ENCODE results near the gene TM4SF4.

The TM4SF4 gene

DNA sequence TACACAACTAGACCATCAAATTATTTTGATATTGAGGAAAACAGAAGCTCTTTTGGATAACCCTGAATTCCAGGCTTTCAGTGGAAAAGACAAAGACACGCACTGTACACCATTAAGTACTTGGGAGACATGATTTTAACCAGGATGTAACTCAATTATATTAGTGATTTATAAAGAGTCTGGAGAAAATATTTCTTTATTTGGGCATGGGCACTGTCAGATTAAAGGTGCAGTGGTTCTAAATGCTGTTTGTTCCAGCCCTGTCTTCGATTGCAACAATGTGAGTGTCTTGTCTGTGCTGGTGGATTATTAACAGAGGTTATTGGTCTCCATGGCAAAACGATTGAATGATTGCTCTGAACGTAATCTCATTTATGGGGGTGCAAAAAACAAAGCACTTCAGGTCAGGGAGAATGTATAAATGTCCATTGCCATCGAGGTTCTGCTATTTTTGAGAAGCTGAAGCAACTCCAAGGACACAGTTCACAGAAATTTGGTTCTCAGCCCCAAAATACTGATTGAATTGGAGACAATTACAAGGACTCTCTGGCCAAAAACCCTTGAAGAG lies at the start of gene TM4SF4:
TM4SF4 (plus strand) TSS at position 448 of the 568 bp plus-strand sequence. CDS start 181 bp downstream, outside the sequence.
- no peak for DNase-seq (ENCODE audit: low read depth)
- H3K4me3 ChIP-seq (ENCODE audit: low read depth, low read length), result no peak within 1 kb of the TSS
- TF ChIP-seq CTCF (conservative IDR thresholded peaks at IDR 0.05; ENCODE audit: low read depth, low read length), result no peak

DNA sequence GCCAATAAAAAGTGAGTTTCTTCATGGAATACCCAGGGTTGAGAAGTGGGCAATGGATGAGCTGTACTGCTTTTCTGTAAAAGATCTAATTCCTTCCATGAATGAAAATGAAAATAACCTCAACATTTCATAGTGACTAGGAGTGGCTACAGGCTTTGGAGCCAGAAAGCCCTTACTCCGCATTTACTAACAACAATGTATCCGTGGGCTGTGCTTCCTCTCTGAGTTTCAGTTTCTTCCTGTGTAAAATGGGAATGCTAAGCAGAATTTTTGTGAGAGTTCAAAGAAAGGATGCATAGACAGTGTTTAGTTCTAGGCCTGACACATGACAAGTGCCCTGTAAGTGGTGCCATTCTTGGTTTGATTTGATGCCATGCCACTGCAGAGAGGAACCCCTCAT lies 49.6 kb upstream of the TM4SF4 start:
- TF ChIP-seq CTCF (conservative IDR thresholded peaks at IDR 0.05; ENCODE audit: low read depth, low read length), result no peak
- DNase-seq (ENCODE audit: low read depth), result no peak
- no peak overlapping the region for H3K4me3 ChIP-seq (ENCODE audit: low read depth, low read length)

DNA sequence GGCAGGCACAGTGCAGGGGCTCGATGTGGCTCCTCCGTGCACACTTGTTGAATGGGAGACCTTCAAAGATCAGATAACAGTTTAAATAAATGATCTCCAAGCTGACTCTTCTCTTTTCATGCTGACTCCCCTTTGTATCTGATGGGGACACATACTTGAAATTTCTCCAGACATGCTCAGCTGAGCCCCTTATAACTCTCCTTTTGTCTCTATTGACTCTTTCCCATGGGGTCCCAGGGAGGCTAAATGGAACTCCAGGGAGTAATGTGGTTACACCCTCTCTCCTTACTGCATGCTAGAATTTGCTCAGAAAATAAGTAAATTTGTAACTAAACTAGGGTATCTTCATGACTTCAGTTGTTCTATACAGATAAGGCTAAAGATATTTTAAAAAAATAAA lies 48.2 kb upstream of the TM4SF4 start:
- H3K4me3 ChIP-seq (ENCODE audit: low read depth, low read length), result no peak overlapping the region
- TF ChIP-seq CTCF (conservative IDR thresholded peaks at IDR 0.05; ENCODE audit: low read depth, low read length), result no peak
- no peak for DNase-seq (ENCODE audit: low read depth)

GRCh38 chr3:149428087-149428486 lies 46.4 kb upstream of the TM4SF4 start:
- TF ChIP-seq CTCF (conservative IDR thresholded peaks at IDR 0.05; ENCODE audit: low read depth, low read length), result no peak
- H3K4me3 ChIP-seq (ENCODE audit: low read depth, low read length), result no peak overlapping the region
- DNase-seq (ENCODE audit: low read depth), result no peak

DNA sequence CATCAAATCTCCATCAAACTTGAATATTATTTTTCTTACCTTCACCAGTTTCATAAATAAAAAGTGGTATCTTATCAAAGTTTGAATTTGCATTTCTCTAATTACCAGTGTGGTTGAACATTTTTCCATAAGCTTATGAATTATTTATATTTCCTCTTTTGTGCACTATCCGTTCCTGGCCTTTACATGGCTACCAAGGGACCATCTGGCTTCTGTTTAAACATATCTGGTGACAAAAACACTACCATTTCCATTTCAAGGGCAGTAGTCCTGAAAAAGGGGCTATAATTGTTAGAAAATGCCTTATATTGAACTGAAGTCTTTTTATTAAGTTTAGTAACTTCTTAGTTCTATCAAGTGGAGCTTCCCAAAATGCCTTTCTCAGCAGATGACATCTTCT lies 44.3 kb upstream of the TM4SF4 start:
- no peak overlapping the region for H3K4me3 ChIP-seq (ENCODE audit: low read depth, low read length)
- no peak for TF ChIP-seq CTCF (conservative IDR thresholded peaks at IDR 0.05; ENCODE audit: low read depth, low read length)
- no peak for DNase-seq (ENCODE audit: low read depth)

- no peak overlapping the region for H3K4me3 ChIP-seq (ENCODE audit: low read depth, low read length)
- TF ChIP-seq CTCF (conservative IDR thresholded peaks at IDR 0.05; ENCODE audit: low read depth, low read length), result no peak
- DNase-seq (ENCODE audit: low read depth), result no peak
Measured at GRCh38 chr3:149432149-149432548, 42.3 kb upstream of the TM4SF4 start.

Data from choroid plexus epithelial cell (primary cell).